HT-29 (cell line): ENCODE measurements around the gene MGAT5. TPM values are rescaled to one million over a fixed set of nuclear protein-coding genes. Genes with fewer than 3 reads are reported as not detected.

Experiments used
- DNase-seq: peaks from one replicate; pipeline ENCODE4 v3.0.0-alpha.2; 2015; ENCODE audit warnings: low spot score
- total RNA-seq: library from RNA; depleted of rRNA; stranded (reverse); fragments of >200 nt; shearing (Covaris generic); gene quantifications from 2 replicates; pipeline ENCODE4 v1.2.3, GENCODE V29; 2014

The MGAT5 gene
- total RNA-seq, 1 experiment from 2014 or later, result 55.9 TPM

DNA sequence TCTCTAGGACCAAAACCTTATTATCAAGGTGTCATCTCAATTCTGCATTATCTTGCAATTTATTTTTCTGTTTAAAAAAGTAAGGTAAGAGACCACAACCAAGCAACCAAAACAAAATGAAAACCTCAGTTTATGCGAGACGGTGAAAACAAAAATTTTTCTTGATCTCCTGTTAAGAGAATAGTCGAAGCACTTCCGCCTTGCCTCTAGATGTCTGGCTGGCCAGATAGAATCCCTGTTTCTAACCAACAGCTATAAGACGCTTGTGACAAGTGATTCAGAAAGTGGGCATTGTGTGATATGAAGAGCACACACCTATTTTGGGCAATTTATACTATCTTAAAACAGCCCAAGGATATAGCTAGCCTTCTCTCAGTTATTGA is 51.2 kb downstream of the MGAT5 start:
- no peak for DNase-seq

DNA sequence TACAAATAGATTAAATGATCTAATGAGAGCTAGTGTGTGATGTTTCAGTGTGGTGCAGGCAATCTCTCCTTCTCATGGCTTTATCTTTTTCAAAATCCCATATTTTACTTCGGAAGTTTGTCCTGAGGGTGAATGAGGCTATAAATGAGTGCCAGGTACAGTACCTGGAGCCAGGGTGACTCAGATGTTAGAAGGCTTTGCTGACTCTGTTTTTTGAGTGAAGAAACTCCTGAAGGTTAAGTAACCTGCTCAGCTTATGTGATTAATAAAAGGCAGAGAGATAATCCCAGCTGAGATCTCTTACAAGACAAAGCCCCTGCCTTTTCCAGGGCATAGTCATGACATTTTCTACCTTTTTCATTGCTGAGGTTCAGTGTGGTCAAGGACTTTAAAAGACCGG is 52.6 kb downstream of the MGAT5 start:
- DNase-seq, result no peak

DNA sequence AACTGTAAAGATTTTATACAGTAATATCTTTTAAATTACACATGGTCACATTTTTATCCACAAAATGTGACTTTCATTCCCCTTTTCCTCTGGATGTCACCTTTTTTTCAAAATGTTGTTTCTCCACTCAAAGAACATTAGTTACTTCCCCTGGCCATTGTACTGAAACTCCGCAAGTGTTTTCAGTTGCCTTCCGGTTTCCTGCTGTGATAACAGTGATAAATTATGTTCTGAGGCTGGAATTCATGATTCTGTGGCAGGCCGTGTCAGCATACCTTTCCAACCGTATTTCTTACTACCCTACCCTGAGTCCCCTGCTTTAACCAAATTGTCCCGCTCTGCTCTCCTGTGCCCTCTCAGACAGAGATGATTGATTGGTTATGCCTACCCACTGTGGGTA is 53.5 kb downstream of the MGAT5 start:
- no peak for DNase-seq

DNA sequence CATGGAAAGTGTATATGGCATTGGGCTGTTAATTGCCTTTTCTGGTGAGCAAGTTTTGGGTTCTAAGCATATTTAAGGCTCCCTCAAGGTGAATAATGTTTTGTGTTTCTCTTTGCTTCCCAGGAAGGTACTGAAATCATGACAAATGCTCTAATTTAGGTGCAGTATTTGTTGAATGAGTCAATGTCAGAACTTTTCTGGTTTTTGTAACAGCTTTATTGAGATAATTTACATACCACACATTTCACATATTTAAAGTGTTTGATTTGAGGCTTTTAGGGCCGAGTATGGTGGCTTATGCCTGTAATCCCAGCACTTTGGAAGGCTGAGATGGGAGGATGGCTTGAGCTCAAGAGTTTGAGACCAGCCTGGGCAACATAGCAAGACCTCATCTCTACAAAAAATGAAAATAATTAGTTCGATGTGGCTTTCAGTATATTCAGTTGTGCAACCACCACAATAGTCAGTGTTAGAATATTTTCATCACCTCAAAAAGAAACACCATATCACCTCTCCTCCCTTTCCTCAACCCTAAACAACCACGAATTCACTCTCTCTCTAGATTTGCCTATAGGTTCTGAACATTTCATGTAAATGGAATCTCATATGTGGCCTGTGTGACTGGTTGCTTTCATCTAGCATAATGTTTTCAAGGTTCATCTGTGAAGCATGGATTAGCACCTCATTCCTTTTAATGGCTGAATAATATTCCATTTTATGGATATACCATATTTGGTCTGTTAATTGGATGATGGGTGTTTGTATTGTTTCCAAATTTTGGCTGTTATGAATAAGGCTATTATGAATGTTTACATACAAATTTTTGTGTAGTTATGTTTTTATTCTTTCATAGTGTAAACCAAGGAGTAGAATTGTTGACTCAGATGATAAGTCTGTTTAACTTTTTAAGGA is 54.9 kb downstream of the MGAT5 start:
- DNase-seq, result no peak

DNA sequence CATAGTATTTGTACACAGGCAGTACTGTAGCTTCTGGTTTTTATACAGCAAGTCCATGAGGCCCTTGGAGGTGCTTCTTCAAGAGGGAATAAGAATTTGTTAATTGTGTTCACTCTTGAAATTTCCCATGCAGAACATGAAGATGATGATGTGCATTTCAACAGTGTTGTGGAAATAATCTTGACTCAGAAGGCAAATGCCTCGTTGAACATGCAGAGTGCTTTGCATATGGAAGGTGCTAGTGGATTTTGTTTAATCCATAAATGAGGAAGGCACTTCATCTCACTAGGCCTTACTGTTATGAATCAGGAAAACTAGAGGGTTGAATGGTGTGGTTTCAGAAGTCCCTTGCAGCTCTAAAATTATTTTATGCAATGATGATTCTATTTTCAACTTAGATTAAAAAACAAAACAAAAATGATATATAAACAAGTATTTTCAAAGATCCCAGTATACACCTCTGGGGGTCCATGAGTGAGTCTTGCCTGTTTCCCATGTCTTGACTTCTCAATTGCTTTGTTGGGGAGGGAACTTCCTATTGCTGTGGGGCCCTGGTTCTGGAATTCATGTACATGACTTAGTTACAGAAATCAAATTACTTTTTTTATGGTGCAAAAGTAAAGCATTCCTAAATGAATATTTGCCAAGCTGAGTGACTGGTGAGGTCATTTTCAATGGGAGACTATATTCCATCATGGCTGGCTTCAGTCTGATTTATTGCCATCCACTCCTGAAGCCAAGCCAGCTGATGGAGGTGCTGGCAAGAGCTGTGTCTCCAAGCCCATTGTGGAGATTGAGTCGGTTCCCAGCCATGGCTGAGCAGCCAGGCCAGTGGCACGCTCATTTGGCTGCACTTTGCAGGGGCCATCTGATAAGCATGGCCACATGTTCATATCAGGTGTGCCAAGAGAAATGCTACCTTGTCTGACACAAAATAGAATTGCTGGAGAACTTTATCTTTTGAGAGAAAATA is 56.5 kb downstream of the MGAT5 start:
- no peak for DNase-seq

DNA sequence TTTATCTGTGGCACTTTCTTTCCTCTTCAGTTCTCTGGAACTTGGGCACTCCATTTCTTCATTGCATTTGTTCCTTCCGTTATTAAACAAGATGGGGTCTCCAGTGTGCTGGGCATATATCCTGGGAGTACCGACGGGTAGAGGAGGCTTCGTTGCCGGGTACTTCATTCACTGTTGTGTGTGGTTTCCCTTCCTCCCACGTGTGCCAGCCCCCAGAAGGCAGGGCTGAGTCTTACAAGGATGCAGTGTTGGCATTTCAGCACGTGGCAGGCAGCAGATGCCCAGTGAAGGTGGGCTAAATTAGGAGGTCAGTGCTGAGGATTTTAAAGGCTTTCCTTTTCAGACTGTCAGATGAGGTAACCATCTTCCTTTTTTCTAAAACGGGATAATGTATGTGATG is 58.6 kb downstream of the MGAT5 start:
- no peak for DNase-seq

DNA sequence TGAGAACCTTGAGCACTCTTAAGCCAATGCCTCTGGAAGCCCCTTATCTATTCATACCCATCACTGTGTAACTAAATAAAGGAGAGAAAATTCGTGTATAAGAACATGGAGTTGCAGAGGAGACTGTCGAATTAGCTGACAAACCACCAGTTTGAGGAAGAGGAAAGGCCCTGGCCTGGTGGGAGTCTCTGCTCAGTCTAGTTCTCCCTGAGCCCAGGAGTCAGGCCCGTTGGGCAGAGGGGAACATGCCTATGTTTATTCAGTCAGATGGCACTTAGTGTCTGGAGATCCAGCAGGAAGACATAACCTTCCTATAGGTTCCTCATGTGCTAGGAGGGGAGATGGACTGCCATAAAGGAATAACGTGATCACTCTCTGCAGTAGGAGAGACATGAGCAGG is 60.3 kb downstream of the MGAT5 start:
- no peak for DNase-seq

DNA sequence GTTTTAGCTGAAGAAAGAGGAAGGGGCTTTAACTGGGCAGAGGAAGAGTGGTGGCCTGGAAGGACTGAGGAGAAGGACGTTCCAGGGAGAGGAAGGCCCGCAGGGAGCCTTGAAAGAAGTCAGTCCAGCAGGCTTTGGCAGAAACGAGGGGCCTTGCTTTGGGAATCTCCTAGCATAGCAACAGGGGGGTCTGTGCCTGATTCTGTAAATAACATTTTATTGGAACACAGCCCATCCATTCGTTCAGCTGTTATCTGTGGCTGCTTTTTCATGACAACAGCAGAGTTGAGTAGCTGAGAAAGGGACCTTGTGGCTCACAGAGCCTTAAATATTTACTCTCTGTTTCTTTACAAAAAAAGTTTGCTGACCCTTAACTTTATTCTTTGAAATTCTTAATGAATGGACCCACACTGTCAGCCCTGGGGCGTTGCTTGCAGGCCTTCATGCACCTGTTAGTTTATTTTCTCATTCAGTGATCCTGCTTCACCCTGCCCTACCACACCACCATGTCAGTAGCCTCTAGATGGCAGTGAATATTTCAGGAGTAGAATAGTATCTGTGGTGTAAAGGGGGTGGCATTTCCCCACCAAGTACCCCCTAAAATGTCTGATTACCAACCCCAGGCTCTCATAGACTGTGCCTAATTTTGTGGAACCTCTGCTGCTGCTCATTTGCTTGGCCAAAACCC is 61.0 kb downstream of the MGAT5 start:
- DNase-seq, result no peak

DNA sequence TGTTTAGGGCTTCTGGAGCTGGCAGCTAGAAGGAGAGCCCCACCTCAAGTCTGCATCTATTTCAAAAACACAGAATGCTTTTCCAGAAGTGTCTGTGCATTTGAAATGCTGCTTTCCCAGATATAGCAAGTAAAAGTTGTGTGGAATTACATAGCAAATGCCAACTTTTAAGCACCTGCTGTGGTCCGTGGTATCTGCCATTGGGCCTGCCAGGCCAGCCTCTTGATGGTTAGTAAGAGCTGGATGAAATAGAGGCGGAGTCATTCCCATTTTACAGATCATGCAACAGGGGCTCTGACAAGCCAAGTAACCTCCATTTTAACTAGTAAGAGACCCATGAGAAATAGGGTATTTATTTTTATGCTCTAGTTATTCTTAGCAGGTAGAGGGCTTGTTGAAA is 61.6 kb downstream of the MGAT5 start:
- no peak for DNase-seq

DNA sequence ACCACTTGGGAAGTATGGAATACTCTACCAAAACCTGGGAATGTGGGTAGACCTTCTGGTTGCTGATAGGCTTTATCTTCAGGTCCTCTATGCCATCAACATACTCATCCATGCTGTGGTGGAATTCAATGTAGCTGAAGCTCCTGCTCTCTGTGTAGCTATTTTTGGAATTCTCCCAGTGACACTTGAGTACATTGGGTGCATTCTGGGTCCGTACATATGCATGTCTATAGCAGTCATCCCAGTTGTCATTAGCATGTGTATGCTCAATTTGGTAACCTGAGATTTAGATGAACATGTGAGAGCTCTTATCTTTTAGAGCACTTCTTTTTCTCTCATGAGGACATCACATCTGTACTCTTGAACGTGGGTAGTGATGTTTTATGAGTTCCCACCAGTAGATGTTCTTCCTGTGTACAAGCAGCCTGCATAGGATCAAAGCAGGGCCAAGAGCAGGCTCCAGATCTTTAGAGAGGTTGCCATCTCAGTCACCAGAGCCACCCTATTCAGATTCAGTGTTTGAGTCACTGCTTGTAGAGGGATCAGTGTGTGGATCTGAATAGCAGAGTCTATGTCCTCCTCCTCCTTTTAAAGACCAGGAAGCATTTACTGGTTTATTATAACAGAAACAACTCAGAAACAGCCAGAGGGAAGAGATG is 65.9 kb downstream of the MGAT5 start:
- DNase-seq, result no peak

DNA sequence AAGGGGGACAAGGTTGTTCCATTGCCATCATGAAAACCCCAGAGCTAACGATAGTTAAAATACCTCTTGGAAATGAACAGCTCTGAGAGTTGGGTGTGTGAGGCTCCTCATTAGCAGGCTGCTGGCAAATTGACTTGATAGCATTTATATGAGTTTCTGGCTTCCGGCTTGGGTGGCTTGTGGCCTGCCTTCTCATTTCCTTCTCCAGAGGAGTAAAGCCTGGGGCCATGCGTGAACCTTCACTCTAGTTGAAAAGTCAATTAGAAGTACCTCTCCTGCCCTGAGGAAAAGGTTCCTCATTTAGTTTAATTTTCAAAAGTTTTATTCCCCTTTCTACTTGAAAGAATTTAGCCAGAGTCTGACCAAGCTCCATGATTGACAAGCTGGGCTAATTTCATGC is 67.1 kb downstream of the MGAT5 start:
- DNase-seq, result no peak

DNA sequence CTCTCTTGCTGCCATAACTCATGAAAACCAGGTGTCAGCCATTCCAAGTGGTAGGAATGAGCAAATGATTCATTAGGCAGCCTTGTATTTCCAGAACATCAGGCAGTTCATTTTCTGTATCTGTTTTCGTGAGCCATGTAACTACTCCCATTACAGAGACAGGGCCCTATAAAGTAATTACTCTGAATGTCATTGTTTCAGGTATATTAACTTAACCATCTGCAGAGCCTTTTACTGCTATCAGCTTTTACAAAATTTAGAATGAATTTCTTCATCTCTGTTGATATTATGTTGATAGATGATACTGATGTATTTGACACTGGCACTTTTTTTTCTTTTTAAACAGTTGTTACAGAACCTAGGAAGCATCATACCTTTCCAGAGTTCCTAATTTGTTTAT is 69.9 kb downstream of the MGAT5 start:
- DNase-seq, result no peak

DNA sequence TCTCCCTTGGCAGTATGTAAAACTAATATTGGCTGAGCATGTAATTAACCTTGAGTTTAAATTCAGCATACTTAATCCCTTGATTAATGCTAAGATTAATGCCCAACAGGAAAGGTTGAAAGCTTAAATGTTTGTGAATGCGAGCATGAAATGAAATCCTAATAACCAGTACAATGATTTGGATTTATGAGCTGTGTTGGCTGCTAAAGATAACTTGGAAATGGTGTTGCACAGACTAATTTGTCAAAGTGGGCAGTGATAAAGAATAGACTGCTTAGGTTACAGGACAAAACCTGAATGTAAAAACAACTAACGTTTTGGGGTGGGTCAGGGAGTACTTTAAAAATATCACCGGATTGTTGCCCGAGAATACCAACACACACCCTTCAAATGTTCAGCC is 70.6 kb downstream of the MGAT5 start:
- no peak for DNase-seq

DNA sequence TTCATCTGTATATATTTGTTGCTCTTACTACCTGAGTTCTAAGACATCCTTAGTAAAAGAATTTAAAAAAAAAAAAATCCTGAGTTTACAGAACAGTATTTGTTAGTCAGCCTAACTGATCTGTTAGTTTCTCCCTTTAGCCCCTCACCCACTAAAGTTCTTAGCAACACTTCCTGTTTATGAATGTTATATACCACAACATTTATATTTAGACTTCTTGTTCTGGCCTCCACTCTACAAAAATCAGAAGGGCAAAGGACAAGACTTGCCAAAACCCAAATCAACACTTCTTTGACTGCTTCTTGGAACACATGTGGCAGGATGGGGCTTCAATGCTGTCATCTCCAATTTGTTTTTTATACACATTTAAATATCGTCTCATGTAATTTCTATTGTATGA is 71.1 kb downstream of the MGAT5 start:
- DNase-seq, result no peak

DNA sequence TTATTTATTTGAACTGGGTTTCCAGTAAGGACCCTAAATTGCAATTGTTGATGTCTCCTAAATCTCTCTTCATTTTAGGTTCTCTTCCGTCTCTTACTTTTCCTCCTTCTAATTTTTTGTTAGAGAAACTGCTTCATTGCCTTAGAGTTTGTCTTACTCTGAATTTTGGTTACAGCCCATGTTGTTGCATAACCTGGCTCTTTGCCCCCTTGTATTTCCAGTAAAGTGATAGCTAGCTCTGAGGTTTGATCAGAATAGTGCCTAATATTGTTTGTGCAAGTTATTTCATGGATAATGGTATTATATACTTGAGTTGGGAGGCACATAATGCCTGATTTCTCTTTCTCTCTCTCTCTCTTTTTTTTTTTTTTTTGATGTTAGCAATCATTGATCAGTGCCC is 71.8 kb downstream of the MGAT5 start:
- no peak for DNase-seq

DNA sequence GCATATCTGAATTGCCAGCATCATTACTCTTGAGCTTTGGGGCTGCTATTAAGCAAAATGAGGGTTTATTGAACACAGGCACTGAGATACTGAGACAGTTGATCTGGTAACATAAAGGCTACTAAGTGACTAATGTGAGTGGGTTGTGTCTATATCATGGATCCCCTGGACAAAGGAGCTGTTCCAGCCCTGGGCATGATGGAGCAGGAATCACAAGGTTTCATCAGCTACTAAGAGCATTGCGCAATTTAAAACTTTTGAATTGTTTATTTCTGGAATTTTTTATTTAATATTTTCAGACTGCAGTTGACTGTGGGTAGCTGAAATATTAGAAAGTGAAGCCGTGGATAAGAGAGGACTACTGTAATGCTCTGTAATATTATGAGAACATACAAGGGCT is 73.5 kb downstream of the MGAT5 start:
- DNase-seq, result no peak

DNA sequence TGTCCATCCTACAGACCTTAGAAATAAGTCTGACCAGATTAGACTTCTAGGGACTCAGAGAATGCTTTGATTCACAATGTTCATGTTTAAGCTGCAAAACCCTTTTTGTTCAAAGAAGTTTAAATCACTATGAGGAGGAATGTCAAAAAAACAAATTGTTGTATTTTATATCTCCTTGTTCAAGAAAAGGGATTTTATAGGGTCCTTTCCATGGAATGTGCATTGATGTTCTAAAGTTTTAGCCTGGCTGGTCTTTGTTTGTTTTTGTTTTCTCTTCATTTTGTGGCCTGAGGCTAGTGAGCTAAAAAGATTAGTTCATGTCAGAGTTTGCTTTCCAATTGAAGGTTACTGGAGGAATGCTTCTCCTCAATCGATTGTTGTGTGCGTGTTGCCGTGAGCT is 77.2 kb downstream of the MGAT5 start:
- DNase-seq, result no peak

DNA sequence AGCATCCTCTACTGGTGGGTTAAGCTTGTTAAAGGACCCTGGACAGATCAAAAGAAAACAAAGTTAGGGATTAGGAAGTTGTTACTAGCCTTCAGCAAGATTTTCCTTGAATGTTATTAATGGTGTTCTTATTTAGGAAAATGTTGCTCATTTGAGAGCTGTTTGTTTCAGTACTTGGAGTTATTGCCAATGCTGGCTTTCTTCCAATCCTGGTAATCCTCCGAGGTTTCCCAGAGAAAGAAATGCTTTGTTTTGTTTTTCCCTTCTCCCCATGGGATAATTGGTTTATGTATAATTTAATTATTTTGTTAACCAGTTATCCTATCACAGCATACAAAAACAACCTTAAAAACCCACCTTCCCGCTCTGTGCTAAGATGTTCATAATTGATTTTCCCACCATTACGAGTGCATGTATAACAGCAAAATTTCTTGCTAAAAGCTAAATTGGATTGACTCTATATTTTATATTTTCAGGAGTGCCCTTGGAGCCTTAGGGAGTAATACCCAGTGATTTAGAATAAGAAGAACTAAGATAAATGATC is 79.8 kb downstream of the MGAT5 start:
- no peak for DNase-seq

DNA sequence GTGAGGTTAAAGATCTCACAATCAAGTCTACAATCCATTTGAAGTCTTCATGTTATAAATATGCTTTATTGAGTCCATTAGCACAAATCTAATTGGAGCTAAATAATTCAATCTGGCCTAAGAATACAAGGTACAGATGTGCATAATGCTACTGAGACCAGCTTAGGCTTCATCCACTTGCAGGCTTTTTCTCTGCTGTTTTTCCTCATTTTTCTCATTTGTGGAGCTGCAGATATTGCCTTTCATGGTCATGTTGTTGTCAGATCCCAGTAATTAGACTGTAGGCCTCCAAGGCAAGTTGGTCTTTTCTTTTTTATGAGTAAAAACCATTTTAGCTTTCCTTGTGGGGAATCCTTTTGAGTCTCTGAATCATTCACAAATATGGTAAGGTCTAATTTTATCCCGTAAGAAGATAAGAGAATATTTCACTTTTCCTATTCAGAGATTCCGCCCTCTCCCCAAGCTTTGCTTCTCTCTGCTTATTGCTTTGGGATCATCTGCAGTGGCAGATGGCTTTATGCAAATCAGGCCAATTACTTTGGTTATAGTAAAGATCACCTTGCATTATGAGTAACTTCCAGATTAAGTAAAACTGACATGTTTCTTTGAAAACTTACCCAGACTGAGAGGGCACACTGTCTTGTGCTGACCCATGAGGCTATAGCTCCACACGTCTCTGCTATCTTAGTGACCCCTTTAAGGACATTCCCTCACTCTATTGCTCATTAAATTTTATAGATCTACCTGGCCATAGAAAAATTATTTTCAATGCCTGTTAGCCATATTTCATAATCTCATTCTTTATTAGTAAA is 80.9 kb downstream of the MGAT5 start:
- no peak for DNase-seq

DNA sequence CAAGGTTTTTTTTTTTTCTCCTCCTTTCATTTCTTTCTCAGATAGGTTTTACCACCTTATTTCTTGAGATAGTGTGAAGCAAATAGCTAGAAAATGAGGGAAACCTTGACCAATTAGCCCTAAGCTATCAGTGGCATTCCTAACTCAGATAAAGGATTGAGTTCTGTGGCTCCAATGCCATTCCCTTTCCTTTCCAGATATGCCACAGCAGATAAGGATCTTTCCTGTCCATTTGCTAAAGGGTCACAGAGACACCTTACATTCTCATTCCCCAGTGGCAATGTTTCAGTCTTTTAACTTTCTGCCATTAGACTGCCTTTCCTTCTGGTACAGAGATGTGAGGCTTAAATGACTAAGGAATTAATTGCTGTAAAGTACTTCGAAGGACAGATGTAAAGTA is 81.7 kb downstream of the MGAT5 start:
- DNase-seq, result no peak
